Testis (tissue), 2 donors: ENCODE results near the gene ARHGAP23.

Source experiments
- CTCF ChIP-seq, 3 experiments: fragments of 450-650 bp in 2 of 3; fragments of 200-600 bp in 1 of 3; sonication (generic) in 1 of 3; IDR thresholded peaks; one replicate each; pipeline ENCODE4 v1.5.1; 2016 to 2019; ENCODE audit warnings: antibody characterized with exemption in 3 of 3, mild to moderate bottlenecking in 2 of 3, moderate library complexity in 1 of 3
- POLR2A ChIP-seq: fragments of 450-650 bp; IDR thresholded peaks from one replicate; pipeline ENCODE4 v1.6.1; 2017; ENCODE audit warnings: antibody characterized with exemption, mild to moderate bottlenecking, moderate library complexity

- no peak for TF ChIP-seq CTCF (IDR thresholded peaks at IDR 0.05)
- TF ChIP-seq POLR2A = no peak
These were observed 81.6 kb downstream of the ARHGAP23 start for GRCh38 chr17:38509772-38510420.
